IgD-negative memory B cell (primary cell): ENCODE results near the gene MAS1. TPM values are rescaled to one million over a fixed set of nuclear protein-coding genes. Genes with fewer than 3 reads are reported as not detected.

ENCODE experiments used
- H3K27ac Mint-ChIP-seq, 3 donors: one replicate each; pipeline ENCODE4 v1.8.0; 2020 to 2022; ENCODE audit warnings: mild to moderate bottlenecking in 3 of 3, mixed read lengths in 3 of 3, moderate library complexity in 1 of 3
- H3K27me3 Mint-ChIP-seq: one replicate; pipeline ENCODE4 v1.8.0; 2021; ENCODE audit warnings: mixed read lengths
- H3K36me3 Mint-ChIP-seq: one replicate; pipeline ENCODE4 v1.8.0; 2020; ENCODE audit warnings: mild to moderate bottlenecking, mixed read lengths
- H3K4me1 Mint-ChIP-seq, 3 donors: one replicate each; pipeline ENCODE4 v1.8.0; 2020 to 2022; ENCODE audit warnings: mixed read lengths in 3 of 3, mild to moderate bottlenecking in 1 of 3
- H3K4me3 Mint-ChIP-seq, 4 donors: one replicate each; pipeline ENCODE4 v1.8.0; 2020 to 2022; ENCODE audit warnings: mild to moderate bottlenecking in 4 of 4, mixed read lengths in 4 of 4, moderate library complexity in 3 of 4
- H3K9me3 Mint-ChIP-seq, 3 donors: one replicate each; pipeline ENCODE4 v1.8.0; 2020 to 2021; ENCODE audit warnings: mixed read lengths in 3 of 3, mild to moderate bottlenecking in 1 of 3
- polyA plus RNA-seq: library from polyadenylated mRNA; unstranded; fragments of 300-500 nt; fragmentation: Illumina TruSeq; gene quantifications from one replicate; pipeline ENCODE4 v1.2.3, GENCODE V29; 2021

Gene MAS1
- polyA plus RNA-seq, 1 donor from 2014 or later = not detected

DNA sequence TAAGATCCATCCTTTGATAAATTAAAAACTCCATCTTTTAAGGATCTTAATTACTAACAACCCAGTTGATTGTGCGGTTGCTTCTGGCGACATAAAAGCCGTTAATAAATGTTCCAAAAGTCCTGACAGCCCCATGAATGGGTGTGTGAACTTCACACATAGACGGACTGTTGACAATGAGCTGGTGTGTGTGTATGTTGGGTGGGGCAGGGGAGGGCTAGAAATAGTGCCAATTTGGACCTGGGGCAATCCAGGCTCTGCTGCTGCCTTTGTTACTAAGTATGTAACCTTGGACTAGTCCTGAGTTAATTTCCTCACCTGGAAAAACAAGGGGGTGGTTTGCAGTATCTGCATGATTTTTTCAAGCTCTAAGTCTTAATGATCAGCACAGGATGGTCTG is 4.2 kb downstream of the MAS1 start:
- Mint-ChIP-seq H3K4me3 (no peak overlapping the region), H3K9me3 (peaks cover 0 to 4% (median 0%) of the 10 kb centered on the region in 3 donors), H3K27ac (no peak overlapping the region), H3K4me1 (no peaks in the 10 kb centered on the region), H3K36me3 (no peaks in the 10 kb centered on the region), H3K27me3 (peaks cover 23% of the 10 kb centered on the region)

- Mint-ChIP-seq H3K4me3 (no peak overlapping the region), H3K9me3 (peaks cover 0 to 9% (median 0%) of the 10 kb centered on the region in 3 donors), H3K27ac (no peak overlapping the region)
Observed at GRCh38 chr6:159897603-159898002, 6.8 kb downstream of the MAS1 start.

DNA sequence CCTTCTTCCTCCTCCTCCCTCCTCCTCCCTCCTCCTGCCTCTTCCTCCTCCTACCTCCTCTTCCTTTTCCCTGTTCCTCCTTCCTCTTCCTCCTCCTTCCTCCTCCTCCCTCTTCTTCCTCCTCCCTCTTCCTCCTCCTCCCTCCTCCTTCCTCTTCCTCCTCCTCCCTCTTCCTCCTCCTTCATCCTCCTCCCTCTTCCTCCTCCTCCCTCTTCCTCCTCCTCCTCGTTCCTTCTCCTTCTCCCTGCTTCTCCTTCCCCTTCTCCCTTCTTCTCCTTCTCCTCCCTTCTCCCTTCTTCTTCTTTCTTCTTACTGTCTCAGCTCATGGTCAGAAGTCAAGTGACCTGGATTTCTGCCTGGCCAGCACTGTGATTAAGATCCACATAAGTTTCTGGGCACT is 7.7 kb downstream of the MAS1 start:
- peaks cover 4% of the 10 kb centered on the region for H3K27me3 Mint-ChIP-seq
- H3K36me3 Mint-ChIP-seq = no peaks in the 10 kb centered on the region
- H3K4me3 Mint-ChIP-seq = no peak overlapping the region
- no peaks in the 10 kb centered on the region for H3K4me1 Mint-ChIP-seq
- no peak overlapping the region for H3K27ac Mint-ChIP-seq
- peaks cover 0 to 9% (median 0%) of the 10 kb centered on the region in 3 donors for H3K9me3 Mint-ChIP-seq

More at GRCh38 chr6:159897603-159898002, 6.8 kb downstream of the MAS1 start:
- H3K36me3 Mint-ChIP-seq = no peaks in the 10 kb centered on the region
- peaks cover 8% of the 10 kb centered on the region for H3K27me3 Mint-ChIP-seq
- no peaks in the 10 kb centered on the region for H3K4me1 Mint-ChIP-seq

GRCh38 chr6:159899994-159900745 is 9.4 kb downstream of the MAS1 start:
- Mint-ChIP-seq H3K4me3 (no peak overlapping the region), H3K4me1 (no peaks in the 10 kb centered on the region), H3K27me3 (no peaks in the 10 kb centered on the region), H3K27ac (no peak overlapping the region), H3K9me3 (peaks cover 0 to 9% (median 0%) of the 10 kb centered on the region in 3 donors), H3K36me3 (no peaks in the 10 kb centered on the region)

GRCh38 chr6:159902620-159903019 is 11.8 kb downstream of the MAS1 start:
- H3K9me3 Mint-ChIP-seq = peaks cover 0 to 7% (median 0%) of the 10 kb centered on the region in 3 donors
- no peaks in the 10 kb centered on the region for H3K36me3 Mint-ChIP-seq
- peaks cover 2% of the 10 kb centered on the region for H3K27me3 Mint-ChIP-seq
- H3K4me1 Mint-ChIP-seq = no peaks in the 10 kb centered on the region
- no peak overlapping the region for H3K4me3 Mint-ChIP-seq
- H3K27ac Mint-ChIP-seq = no peak overlapping the region

GRCh38 chr6:159904497-159904911 is 13.7 kb downstream of the MAS1 start:
- Mint-ChIP-seq H3K4me1 (no peaks in the 10 kb centered on the region), H3K36me3 (no peaks in the 10 kb centered on the region), H3K27me3 (peaks cover 4% of the 10 kb centered on the region), H3K4me3 (no peak overlapping the region), H3K9me3 (peaks cover 0 to 5% (median 0%) of the 10 kb centered on the region in 3 donors), H3K27ac (no peak overlapping the region)

DNA sequence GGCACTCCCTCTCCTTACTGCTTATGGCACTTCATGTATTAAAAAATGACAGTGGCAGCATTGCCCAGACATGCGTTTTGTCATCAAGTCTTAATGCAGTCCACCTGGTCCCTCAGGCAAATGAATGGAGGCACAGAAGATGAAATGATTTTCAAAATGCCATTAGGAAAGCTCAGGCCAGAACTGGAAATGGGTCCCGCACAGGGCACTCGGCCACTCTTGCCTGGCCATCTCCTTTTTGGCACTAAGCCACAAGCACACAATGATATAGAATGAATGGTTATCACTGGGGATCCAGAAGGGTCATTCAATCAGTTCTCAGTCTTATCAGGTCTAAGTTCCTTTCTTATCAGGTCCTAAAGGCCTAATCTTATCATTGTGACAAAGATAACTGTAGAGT is 15.6 kb downstream of the MAS1 start:
- no peak overlapping the region for H3K4me3 Mint-ChIP-seq
- peaks cover 0 to 7% (median 6%) of the 10 kb centered on the region in 3 donors for H3K9me3 Mint-ChIP-seq
- no peaks in the 10 kb centered on the region for H3K4me1 Mint-ChIP-seq
- peaks cover 10% of the 10 kb centered on the region for H3K27me3 Mint-ChIP-seq
- no peaks in the 10 kb centered on the region for H3K36me3 Mint-ChIP-seq
- H3K27ac Mint-ChIP-seq = no peak overlapping the region

DNA sequence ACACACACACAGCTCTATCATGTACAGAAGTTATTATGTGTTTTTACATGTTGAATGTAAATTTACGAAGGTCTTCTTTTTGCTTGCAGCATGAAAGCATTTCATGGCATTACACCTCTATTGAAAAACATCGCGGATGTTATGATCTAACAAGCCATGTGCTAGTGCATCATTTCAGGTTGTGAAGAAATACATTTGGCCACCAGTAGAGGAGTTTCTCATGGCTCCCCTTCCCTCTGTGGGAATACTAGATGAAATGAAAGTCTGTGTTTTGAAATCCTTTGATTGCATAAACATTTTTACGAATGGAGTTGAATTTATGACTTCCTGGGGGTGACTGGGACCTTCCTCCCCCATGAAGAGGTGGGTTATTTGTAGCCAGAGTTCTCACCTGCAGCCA is 17.7 kb downstream of the MAS1 start:
- Mint-ChIP-seq H3K4me3 (no peak overlapping the region), H3K27ac (no peak overlapping the region), H3K36me3 (no peaks in the 10 kb centered on the region), H3K27me3 (peaks cover 21% of the 10 kb centered on the region), H3K9me3 (peaks cover 0 to 7% (median 5%) of the 10 kb centered on the region in 3 donors), H3K4me1 (no peaks in the 10 kb centered on the region)

DNA sequence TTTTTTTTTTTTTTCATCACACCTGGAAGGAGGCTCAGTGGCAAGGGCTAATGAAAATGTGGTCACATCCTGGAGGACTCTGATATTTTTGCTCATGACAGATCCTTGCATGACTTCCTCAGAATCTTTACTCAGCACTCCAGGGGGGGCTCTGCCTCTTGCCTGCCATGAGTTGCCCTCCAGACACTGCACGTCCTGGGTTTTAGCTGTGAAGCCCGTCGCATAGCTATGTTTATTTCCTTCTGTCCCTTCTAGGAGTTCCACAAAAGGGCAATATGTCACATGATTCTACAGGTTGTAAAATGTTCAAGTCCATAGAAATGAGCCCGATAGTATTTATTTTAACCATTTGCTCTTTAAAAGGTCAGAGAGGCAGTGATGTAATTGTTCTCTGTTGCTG is 18.2 kb downstream of the MAS1 start:
- peaks cover 0 to under 1% (median 0%) of the 10 kb centered on the region in 3 donors for H3K4me1 Mint-ChIP-seq
- H3K27ac Mint-ChIP-seq = no peak overlapping the region
- peaks cover 0 to 7% (median 5%) of the 10 kb centered on the region in 3 donors for H3K9me3 Mint-ChIP-seq
- peaks cover 21% of the 10 kb centered on the region for H3K27me3 Mint-ChIP-seq
- H3K36me3 Mint-ChIP-seq = no peaks in the 10 kb centered on the region
- no peak overlapping the region for H3K4me3 Mint-ChIP-seq

- Mint-ChIP-seq H3K27me3 (peaks cover 25% of the 10 kb centered on the region), H3K9me3 (peaks cover 0 to 7% (median 5%) of the 10 kb centered on the region in 3 donors), H3K4me1 (peaks cover 0 to 2% (median 0%) of the 10 kb centered on the region in 3 donors), H3K36me3 (no peaks in the 10 kb centered on the region), H3K27ac (no peak overlapping the region), H3K4me3 (no peak overlapping the region)
Observed at GRCh38 chr6:159910342-159910741, 19.6 kb downstream of the MAS1 start.

DNA sequence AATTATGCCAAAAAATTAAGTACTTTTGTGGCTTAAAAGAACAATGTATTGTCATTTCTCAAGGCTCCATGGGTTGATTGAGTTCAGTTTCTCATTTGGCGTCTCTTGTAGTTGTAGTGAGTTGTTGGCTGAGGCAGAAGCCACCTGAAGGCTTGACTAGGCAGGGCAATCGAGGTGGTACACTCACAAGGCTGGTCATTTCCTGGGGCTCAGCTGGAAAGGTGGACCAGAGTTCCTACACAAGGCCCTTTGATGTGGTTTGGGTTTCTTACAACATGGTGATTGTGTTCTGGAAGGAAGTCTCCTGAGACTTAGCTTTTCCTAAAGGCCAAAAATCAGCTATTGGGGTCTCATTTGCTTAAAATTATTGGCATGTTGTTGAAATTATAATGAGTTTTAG is 22.6 kb downstream of the MAS1 start:
- H3K27me3 Mint-ChIP-seq = peaks cover 23% of the 10 kb centered on the region
- H3K4me1 Mint-ChIP-seq = peaks cover 0 to 2% (median 0%) of the 10 kb centered on the region in 3 donors
- no peak overlapping the region for H3K4me3 Mint-ChIP-seq
- H3K9me3 Mint-ChIP-seq = peaks cover 0 to 7% (median 7%) of the 10 kb centered on the region in 3 donors
- no peak overlapping the region for H3K27ac Mint-ChIP-seq
- H3K36me3 Mint-ChIP-seq = no peaks in the 10 kb centered on the region

DNA sequence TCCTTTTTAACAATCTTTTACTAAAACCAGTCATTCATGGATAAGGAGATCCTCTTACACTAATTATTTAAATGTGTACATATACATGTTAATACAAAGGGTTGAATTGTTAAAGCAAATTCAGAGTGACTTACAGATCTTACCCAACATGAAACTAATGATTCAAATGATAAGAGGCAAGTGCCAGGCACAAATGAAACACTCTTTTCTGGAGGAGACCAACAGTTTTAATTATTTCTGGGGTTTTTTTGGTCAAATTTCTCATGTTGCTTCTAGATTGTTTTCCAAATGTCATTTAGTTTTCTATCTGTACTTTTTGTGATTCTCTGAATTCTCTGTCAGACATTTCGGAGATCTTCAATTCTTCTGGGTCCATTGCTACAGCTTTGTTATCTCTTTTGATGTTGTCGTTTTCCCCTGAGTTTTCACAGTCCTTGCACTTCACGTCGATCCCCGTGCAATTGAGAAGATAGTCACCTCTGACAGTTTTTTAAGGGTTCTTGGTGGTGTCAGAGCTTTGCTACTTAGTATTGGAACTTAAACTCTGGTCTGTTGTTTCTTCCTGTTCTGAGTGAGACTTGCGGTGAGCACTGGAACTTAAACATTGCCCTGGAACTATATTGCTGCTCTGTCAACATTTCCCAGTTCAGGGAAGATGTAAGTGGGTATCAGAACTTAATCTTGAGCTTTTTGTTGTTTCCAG is 23.2 kb downstream of the MAS1 start:
- H3K9me3 Mint-ChIP-seq = peaks cover 0 to 7% (median 7%) of the 10 kb centered on the region in 3 donors
- no peak overlapping the region for H3K4me3 Mint-ChIP-seq
- H3K27me3 Mint-ChIP-seq = peaks cover 22% of the 10 kb centered on the region
- H3K27ac Mint-ChIP-seq = no peak overlapping the region
- H3K36me3 Mint-ChIP-seq = no peaks in the 10 kb centered on the region
- H3K4me1 Mint-ChIP-seq = peaks cover 0 to 2% (median 0%) of the 10 kb centered on the region in 3 donors

- H3K27me3 Mint-ChIP-seq = peaks cover 20% of the 10 kb centered on the region
- no peaks in the 10 kb centered on the region for H3K36me3 Mint-ChIP-seq
- peaks cover 0 to 2% (median 0%) of the 10 kb centered on the region in 3 donors for H3K4me1 Mint-ChIP-seq
- no peak overlapping the region for H3K4me3 Mint-ChIP-seq
- H3K9me3 Mint-ChIP-seq = peaks cover 0 to 7% (median 7%) of the 10 kb centered on the region in 3 donors
- H3K27ac Mint-ChIP-seq = no peak overlapping the region
Observed at GRCh38 chr6:159914565-159914923, 23.8 kb downstream of the MAS1 start.

DNA sequence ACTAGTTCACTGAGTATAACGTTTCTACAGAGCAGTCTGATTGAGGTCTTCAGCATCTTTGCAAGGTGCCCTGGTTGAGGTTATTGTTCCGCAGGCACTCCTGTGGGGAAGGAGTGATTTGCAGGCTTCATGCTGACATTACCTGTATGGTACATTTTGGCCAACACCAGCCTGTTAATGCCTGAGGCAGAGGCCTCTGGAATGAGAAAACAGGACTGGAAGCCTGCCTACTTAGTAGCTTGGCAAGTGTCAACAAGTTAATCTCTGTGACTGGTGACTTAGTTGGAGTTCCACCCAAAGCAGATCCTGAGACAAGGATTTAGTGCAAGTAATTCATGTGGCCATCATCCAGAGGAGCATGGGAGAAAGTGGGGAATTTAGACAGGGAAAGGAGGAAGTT is 24.6 kb downstream of the MAS1 start:
- Mint-ChIP-seq H3K27ac (no peak overlapping the region), H3K4me1 (peaks cover 0 to 2% (median 0%) of the 10 kb centered on the region in 3 donors), H3K4me3 (no peak overlapping the region), H3K9me3 (peaks cover 0 to 7% (median 6%) of the 10 kb centered on the region in 3 donors), H3K36me3 (no peaks in the 10 kb centered on the region), H3K27me3 (peaks cover 20% of the 10 kb centered on the region)

DNA sequence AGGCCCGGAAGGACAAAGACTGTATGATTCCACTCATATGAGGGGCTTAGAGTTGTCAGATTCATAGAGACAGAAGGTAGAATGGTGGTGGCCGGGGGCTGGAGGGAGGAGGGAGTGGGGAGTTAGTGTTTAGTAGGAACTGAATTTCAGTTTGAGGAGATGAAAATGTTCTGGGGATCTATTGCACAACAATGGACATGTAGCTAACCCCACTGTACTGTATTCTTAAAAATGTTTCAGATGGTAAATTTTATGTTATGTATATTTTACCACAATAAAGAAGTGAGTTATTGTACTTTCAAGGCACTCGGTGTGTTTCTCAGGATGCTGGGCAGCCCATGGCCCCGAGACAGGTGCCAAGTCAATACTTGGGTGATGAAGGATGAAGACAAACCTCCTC is 25.4 kb downstream of the MAS1 start:
- Mint-ChIP-seq H3K4me1 (peaks cover 0 to 2% (median 0%) of the 10 kb centered on the region in 3 donors), H3K27ac (no peak overlapping the region), H3K36me3 (no peaks in the 10 kb centered on the region), H3K4me3 (no peak overlapping the region), H3K9me3 (peaks cover 0 to 9% (median 2%) of the 10 kb centered on the region in 3 donors), H3K27me3 (peaks cover 17% of the 10 kb centered on the region)
